LNCaP clone FGC (cell line): ENCODE data around the gene MOV10L1.

Source experiments
- DNase-seq: peaks from one replicate; pipeline ENCODE4 v3.0.0-alpha.2; 2011; ENCODE audit warnings: low read depth
- H3K4me3 ChIP-seq: 2 replicates; pipeline ENCODE4 v1.5.1; 2011; ENCODE audit warnings: mild to moderate bottlenecking, low read depth, low read length, control low read depth
- CTCF ChIP-seq: IDR thresholded peaks from 2 replicates; pipeline ENCODE4 v1.5.1; 2012; ENCODE audit warnings: mild to moderate bottlenecking; ENCODE audit not compliant: control insufficient read depth, insufficient read depth; ENCODE audit errors: extremely low read depth

The MOV10L1 gene

DNA sequence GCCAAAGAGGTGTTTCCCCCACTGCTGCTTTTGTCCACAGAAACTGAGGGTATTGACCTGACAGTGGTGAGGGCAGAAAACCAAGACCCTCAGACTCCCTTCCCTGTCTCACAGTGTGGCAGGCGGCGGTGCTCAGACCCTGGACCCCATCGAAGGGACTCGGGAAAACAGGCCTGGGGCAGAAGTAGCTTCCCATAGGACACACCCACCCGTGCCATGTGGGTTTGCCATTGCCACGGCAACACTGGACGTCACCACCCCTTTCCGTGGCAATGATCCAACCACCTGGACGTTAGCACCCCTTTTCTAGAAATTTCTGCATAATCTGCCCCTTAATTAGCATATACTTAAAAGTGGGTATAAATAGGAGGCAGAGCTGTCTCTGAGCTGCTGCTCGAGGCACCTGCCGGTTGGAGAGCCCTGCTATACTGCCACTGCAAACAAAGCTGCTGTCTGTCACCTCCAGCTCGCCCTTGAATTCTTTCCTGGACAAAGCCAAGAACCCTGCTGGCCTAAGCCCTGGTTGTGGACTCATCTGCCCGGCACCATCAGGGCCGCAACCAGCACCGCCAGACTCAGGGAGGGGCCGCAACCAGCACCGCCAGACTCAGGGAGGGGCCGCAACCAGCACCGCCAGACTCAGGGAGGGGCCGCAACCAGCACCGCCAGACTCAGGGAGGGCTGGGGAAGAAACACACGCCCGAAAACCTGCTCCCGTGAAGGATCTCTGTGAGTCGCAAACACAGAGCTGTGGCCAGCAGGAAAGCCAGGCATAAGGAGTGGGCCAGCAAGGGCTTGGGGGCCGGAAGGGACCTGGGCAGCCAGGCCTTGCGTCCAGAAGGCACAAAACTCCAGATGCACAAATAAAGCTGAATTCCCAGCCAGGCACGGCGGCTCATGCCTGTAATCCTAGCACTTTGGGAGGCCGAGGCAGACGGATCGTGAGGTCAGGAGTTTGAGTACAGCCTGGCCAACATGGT lies 15.0 kb upstream of the MOV10L1 start:
- no peak for DNase-seq
- no peak for TF ChIP-seq CTCF

GRCh38 chr22:50076646-50077535 lies 12.9 kb upstream of the MOV10L1 start:
- no peak overlapping the region for H3K4me3 ChIP-seq
- DNase-seq: no peak
- TF ChIP-seq CTCF: no peak

More for the DNA sequence above, 15.0 kb upstream of the MOV10L1 start:
- no peak overlapping the region for H3K4me3 ChIP-seq

DNA sequence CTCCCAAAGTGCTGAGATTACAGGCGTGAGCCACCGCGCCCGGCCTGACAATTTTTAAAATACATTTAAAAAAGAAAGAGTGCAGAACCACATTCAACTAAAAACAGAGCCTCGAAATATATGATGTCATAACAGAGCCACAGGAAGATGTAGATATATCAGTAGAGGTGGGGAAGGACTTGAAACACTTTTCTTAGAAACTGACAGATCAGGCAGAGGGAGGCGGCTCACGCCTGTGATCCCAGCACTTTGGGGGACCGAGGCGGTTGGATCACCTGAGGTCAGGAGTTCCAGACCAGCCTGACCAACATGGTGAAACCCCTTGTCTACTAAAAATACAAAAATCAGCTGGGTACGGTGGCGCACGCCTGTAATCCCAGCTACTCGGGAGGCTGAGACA lies 11.6 kb upstream of the MOV10L1 start:
- no peak overlapping the region for H3K4me3 ChIP-seq
- TF ChIP-seq CTCF: no peak
- no peak for DNase-seq

DNA sequence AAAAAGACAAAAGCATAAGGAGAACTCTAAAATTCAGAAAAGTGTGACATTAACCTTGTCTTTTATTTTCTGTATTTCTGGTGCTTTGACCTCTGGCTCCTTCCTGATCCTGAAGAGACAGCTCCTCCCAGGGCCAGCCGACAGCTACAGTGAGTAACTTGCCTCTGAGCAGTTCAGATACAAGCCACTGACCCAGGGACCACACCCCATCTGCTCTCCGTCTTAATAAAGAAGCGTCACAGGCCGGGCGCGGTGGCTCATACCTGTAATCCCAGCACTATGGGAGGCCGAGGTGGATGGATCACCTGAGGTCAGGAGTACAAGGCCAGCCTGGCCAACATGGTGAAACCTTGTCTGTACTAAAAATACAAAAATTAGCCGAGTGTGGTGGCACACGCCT lies 11.0 kb upstream of the MOV10L1 start:
- TF ChIP-seq CTCF: no peak
- no peak overlapping the region for H3K4me3 ChIP-seq
- DNase-seq: no peak

GRCh38 chr22:50080077-50080465 lies 9.7 kb upstream of the MOV10L1 start:
- H3K4me3 ChIP-seq: no peak overlapping the region
- TF ChIP-seq CTCF: no peak
- DNase-seq: no peak

DNA sequence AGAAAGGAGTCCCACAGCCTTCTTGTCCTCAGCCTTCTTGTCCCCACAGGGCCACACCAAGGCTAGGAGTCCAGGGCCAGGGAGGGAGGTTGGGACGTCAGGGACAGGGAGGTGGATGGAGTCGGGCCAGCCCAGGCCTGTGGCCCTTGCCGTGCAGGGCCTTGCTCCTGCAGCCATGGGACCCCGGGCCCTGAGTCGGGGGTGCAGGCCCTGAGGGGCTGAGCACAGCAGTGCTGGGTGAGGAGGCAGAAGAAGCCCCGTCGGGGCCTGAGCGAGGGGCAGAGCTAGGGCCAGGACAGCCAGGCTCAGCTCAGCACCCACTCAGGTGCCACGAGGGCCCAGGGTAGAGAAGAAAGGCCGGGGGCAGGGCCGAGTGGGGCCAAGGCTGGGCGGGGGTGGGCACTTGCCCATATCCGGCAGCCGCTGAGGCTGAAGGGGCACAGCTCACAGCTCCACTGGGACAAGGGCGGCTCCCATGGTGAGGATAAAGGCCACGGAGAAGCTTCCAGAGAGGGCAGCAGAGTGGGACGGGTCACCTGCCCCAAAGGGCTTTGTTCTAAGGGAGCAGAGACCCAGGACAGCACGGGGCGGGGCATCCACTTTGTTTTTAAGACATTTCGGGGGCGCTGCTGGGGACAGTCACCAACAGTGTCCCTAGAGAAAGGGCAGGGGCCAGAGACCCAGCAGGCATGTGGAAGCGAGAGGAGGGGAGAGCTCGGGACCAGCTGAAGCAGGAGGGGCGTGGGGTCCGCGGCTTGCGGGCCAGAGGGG lies 8.2 kb upstream of the MOV10L1 start:
- no peak overlapping the region for H3K4me3 ChIP-seq
- no peak for TF ChIP-seq CTCF
- no peak for DNase-seq
